LNCAP (cell line): ENCODE measurements around the gene LASP1NB.

ENCODE experiments used
- TF ChIP-seq, protein P1 (sequence below): fragments of 450-650 bp; IDR thresholded peaks from 2 replicates; pipeline ENCODE4 v1.5.1; 2017; ENCODE audit warnings: mild to moderate bottlenecking

LASP1NB gene

DNA sequence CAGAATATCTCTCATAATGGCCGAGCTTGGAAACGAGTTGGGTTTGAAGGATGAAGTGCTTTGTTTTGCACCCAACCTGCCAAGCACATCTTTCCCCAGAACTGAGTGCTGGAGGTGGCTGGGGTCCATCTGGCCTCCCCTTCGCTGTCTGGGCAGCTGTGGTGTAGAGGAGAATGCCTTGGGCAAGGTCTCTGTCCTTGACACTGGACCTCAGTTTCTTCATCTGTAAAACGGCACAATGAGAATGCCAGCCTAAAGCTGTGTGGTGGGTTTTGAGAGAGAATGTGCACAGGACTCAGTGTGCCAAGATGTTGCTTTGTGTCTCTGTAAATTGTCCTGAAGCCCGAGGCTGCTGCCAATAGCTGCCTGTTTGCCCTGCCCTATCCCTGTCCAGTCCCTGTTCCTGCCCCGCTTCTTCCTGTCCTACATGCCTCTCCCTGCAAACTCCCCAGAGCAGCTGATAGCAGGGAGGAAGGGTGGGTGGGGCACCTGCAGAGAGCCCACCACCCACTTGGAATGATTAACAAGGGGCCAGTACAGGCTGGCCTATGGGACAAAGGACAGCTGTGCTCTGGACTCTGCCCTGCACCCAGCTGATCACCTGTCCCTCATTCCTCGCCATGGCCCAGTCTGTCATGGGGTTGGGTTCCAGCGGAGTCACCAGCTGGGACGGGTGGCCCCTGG lies 40.2 kb upstream of the LASP1NB start:
- TF ChIP-seq, protein P1, sequence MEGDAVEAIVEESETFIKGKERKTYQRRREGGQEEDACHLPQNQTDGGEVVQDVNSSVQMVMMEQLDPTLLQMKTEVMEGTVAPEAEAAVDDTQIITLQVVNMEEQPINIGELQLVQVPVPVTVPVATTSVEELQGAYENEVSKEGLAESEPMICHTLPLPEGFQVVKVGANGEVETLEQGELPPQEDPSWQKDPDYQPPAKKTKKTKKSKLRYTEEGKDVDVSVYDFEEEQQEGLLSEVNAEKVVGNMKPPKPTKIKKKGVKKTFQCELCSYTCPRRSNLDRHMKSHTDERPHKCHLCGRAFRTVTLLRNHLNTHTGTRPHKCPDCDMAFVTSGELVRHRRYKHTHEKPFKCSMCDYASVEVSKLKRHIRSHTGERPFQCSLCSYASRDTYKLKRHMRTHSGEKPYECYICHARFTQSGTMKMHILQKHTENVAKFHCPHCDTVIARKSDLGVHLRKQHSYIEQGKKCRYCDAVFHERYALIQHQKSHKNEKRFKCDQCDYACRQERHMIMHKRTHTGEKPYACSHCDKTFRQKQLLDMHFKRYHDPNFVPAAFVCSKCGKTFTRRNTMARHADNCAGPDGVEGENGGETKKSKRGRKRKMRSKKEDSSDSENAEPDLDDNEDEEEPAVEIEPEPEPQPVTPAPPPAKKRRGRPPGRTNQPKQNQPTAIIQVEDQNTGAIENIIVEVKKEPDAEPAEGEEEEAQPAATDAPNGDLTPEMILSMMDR = no peak

DNA sequence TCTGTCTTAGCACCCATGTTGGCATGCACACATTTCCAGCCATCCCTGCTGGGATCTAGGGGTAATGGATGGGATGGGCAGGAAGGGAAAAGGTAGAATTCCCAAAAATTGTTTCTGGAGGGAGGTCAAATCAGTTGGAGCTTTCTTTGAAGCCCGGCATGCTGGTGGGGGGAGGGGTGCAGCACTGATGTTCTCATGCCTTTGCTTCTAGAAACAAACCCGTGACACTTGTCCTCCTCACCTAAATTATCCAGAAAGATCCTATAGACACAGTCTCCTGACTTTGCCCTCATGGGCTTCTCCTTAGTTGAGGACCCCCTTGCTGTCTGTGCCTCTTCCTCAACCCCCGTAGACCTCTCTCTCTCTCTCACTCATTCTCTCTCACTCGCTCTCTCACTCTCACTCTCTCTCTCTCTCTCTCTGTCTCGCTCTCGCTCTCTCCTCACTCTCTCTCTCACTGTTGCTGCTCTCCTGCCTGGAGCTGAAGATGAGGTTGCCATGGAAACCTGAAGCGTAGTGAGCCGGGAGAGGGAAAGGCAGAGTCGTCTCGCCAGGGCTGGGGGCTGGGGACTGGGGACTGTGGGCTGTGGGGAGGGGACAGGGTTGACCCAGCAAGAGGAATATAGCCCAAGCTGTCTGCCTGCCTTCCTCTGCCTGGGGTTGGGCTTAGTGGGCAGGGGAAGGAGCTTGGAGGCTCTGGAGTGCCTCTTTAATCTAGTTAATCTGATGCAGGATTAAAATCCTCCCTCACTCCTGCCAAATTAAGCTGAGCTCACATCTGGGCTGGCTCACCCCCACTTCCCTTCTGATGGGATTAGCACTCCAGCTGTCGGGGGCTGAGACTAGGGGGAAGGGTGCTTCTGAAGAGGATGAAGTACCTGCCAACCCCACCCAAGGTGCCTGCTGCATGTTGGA lies 39.4 kb upstream of the LASP1NB start:
- TF ChIP-seq, protein P1 = no peak

DNA sequence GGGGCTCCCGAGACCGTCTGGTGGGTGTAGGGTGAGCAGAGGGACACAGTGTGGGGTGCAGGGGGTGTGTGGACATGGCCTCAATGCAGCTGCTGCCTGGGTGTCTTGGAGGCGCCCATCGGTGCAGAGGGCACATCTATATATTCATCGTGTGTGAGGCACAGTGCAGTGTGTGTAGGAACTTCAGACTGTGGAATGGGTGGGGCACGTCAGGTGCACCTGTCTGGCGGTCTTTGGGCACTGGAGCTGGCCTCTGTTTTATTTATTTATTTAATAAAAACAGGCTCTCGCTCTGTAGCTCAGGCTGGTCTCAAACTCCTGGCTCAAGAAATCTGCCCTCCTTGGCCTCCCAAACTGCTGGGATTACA lies 38.8 kb upstream of the LASP1NB start:
- TF ChIP-seq, protein P1 = no peak

DNA sequence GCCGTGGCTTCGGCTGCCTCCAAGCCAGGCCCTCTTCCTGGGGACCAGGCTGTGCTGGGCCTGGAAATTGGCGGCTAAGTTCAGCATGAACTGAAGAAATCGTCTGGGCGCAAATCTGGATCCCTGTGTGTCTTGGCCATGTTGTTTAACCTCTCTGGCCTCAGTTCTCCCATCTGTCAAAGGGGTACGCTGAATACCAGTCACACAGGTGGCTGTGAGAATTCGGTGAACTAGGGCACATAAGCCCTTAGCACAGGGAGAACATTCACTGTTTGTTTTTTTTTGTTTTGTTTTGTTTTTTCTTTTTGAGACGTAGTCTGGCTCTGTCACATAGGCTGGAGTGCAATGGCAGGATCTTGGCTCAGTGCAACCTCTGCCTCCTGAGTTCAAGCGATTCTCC lies 36.6 kb upstream of the LASP1NB start:
- TF ChIP-seq, protein P1 = no peak

DNA sequence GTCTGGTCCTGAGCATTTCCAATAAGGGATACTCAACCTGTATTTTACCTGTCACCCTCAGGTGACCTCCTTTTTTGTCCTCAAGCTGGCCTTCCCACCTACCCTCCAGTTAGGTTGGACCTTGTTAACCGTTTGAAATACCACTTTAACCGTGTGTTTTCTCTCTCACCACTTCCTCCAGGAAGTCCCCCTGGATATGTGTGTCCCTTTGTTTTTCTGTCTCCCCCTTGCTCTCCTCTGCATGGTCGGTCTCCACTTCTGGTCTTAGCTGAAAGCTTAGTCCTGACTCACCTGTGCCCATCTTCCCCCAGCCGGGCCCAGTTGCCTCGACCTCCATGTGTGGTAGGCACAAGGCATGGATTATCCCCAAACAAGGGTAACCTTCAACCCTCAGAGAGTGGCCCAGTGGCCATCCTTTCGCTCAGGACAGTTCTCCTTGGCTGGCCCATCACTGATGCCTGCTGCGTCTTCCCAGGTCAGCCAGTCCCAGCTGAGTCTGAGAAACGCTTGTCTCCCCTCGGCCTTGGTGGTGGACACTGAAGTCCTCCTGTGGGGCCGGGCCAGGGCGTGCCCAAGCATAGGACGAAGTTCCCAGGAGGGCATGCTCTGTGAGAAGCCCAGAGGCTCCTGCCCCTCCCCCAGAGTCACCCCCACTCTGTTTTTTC lies 35.5 kb upstream of the LASP1NB start:
- TF ChIP-seq, protein P1 = no peak

DNA sequence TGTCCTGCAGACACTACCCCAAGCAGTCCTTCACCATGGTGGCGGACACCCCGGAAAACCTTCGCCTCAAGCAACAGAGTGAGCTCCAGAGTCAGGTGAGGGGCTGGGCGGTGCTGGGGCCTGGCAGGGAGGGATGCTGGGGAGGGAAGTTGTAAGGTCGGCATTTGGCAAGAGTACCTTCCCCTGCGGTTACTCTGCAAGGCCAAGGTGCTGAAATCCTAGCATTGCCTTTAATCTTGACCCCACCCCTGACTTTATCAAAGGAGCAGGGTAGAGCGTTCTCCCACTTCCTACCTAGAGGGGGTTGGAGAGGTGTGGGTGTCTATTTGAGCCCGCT lies 35.0 kb upstream of the LASP1NB start:
- TF ChIP-seq, protein P1 = no peak

DNA sequence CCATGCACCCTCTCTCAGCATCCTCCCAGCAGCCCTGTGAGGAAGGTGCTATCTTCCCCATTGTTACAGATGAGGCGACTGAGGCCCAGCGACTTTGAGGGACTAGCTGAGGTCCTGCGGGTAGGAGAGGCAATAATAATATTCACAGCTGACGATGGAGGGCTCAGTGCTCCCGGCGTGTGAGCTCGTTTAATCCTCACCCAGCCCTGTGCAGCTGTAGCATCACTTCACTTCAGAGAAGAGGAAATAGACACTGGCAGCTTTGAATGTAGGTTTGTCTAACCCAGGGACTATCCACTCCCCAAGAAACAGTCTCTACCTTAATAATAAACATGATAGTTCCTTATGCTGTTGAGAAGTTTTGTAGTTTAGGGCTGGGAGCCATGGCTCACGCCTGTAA lies 34.0 kb upstream of the LASP1NB start:
- TF ChIP-seq, protein P1 = no peak
